Activated CD4-positive, alpha-beta T cell treated with anti-CD3 and anti-CD28 coated beads, Interleukin-2, amount 50 U/mL, for 48 hours (primary cell): ENCODE data around the gene CTNNA1.
"Not testable (repeated sequence)": the region's sequence is repeated elsewhere in the genome, so short reads cannot be mapped to it uniquely, and the experiment has no call there.

Experiments
- DNase-seq, 2 experiments: peaks; one replicate each; pipeline ENCODE4 v3.0.0-alpha.2; 2020

CTNNA1 gene

GRCh38 chr5:138761115-138761514 lies 7.9 kb downstream of the CTNNA1 start:
- not testable (repeated sequence) for DNase-seq

GRCh38 chr5:138761670-138762069 lies 8.4 kb downstream of the CTNNA1 start:
- DNase-seq: not testable (repeated sequence)

GRCh38 chr5:138762110-138762509 lies 8.9 kb downstream of the CTNNA1 start:
- no peak for DNase-seq

- DNase-seq: no peak
These were observed 10.0 kb downstream of the CTNNA1 start for GRCh38 chr5:138763037-138763778.

- no peak for DNase-seq
These were observed 17.1 kb downstream of the CTNNA1 start for GRCh38 chr5:138770291-138770690.

- no peak for DNase-seq
These were observed 17.8 kb downstream of the CTNNA1 start for GRCh38 chr5:138770977-138771376.

- DNase-seq: no peak
These were observed 19.9 kb downstream of the CTNNA1 start for GRCh38 chr5:138772986-138773594.

- DNase-seq: not testable (repeated sequence)
These were observed 20.4 kb downstream of the CTNNA1 start for GRCh38 chr5:138773624-138774023.

GRCh38 chr5:138775034-138775433 lies 21.8 kb downstream of the CTNNA1 start:
- DNase-seq: no peak

GRCh38 chr5:138778234-138778633 lies 25.0 kb downstream of the CTNNA1 start:
- no peak for DNase-seq

- no peak for DNase-seq
These were observed 30.8 kb downstream of the CTNNA1 start for GRCh38 chr5:138783976-138784375.

GRCh38 chr5:138784590-138784989 lies 31.4 kb downstream of the CTNNA1 start:
- no peak for DNase-seq

GRCh38 chr5:138789771-138790242 lies 36.6 kb downstream of the CTNNA1 start:
- DNase-seq: no peak

GRCh38 chr5:138790684-138791083 lies 37.5 kb downstream of the CTNNA1 start:
- DNase-seq: no peak

GRCh38 chr5:138792195-138792790 lies 39.1 kb downstream of the CTNNA1 start:
- no peak for DNase-seq

GRCh38 chr5:138793575-138793974 lies 40.4 kb downstream of the CTNNA1 start:
- DNase-seq: no peak

GRCh38 chr5:138803285-138803684 lies 50.1 kb downstream of the CTNNA1 start:
- DNase-seq: no peak

- no peak for DNase-seq
These were observed 50.7 kb downstream of the CTNNA1 start for GRCh38 chr5:138803935-138804334.

GRCh38 chr5:138805096-138805495 lies 51.9 kb downstream of the CTNNA1 start:
- no peak for DNase-seq

- no peak for DNase-seq
These were observed 54.0 kb downstream of the CTNNA1 start for GRCh38 chr5:138807182-138807581.

GRCh38 chr5:138809391-138809790 lies 56.2 kb downstream of the CTNNA1 start:
- DNase-seq: no peak

GRCh38 chr5:138810861-138811260 lies 57.6 kb downstream of the CTNNA1 start:
- not testable (repeated sequence) for DNase-seq

GRCh38 chr5:138815529-138815928 lies 62.3 kb downstream of the CTNNA1 start:
- DNase-seq: no peak

- DNase-seq: no peak
These were observed 64.0 kb downstream of the CTNNA1 start for GRCh38 chr5:138817241-138817640.
